CD4-positive, alpha-beta T cell treated with Interleukin-17A for 1 hour (primary cell): ENCODE data around the gene VPS54.
"Not testable (repeated sequence)": the region's sequence is repeated elsewhere in the genome, so short reads cannot be mapped to it uniquely, and the experiment has no call there.

ENCODE experiments used
- DNase-seq: peaks from one replicate; pipeline ENCODE4 v3.0.0-alpha.2; 2020

Gene VPS54

GRCh38 chr2:63866009-63866709, 153.1 kb downstream of the VPS54 start:
- peak; percentile 37 for DNase-seq

DNA sequence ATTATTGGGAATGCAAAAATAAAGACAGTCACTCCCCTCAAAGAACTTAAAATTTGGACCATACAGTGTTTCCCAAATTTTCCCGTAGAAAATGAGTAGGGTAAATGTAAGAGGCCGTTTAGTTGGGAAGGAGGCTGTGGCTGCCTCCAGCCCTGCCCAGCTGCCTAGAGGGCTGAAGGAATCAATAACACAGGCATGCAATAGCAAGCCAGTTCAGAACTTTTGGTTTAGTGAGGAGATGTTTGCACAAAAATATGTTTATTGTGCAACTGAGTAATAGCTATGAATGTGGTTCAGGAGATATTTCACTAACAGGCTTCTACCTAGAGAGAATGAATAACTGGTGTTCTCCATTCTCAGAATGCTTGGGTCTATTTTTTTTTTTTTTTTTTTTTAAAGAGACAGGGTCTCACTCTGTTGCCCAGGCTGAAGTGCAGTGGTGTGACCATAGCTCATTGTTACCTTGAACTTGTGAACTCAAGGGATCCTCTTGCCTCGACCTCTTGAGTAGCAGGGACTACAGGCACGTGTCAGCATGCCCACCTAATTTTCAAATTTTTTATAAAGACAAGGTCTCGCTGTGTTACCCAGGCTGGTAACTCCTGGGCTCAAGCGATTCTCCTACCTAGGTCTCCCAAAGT, 153.9 kb downstream of the VPS54 start:
- no peak for DNase-seq

DNA sequence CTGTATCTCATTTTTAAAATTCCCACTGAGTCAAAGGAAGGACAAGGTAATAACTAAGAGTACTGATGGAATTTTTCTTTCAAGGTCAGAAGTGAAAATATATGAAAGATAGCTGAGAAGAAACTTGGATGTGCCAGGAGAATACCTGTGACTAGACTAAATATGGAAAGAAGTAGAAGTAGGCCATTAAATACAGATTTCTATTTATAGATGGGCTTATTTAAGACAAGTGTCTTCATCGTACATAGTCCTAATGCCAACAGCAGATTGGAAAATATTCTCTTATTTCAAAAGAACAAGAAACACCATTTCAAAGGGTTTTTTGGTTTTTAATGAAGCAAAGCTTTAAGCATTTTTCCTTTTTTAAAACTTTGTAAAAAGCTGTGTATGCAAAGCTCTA, 155.5 kb downstream of the VPS54 start:
- DNase-seq, result no peak

DNA sequence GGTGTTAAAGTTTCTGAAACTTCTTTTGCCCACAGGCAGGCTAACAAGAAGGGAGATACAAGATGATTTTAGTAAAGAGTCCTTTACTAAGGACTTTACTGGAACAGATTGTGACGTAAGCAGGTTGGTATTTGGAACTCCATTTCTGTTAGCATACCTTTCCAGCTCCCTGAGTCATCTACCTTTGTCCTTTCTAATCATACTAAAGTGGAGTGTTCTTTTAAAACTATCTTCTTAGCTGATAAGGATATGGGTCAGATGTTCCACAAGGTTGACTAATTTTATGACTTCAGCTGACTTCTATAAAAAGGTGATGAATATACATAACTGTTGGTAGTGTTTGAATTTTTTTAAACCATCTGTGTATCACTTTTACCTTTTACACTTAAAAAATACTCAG, 156.4 kb downstream of the VPS54 start:
- no peak for DNase-seq

GRCh38 chr2:63861220-63861822, 157.9 kb downstream of the VPS54 start:
- peak; percentile 79 for DNase-seq

- DNase-seq, result no peak
Observed at GRCh38 chr2:63858291-63858690, 160.9 kb downstream of the VPS54 start.

GRCh38 chr2:63856303-63856603, 163.0 kb downstream of the VPS54 start:
- DNase-seq, result peak; percentile 82

DNA sequence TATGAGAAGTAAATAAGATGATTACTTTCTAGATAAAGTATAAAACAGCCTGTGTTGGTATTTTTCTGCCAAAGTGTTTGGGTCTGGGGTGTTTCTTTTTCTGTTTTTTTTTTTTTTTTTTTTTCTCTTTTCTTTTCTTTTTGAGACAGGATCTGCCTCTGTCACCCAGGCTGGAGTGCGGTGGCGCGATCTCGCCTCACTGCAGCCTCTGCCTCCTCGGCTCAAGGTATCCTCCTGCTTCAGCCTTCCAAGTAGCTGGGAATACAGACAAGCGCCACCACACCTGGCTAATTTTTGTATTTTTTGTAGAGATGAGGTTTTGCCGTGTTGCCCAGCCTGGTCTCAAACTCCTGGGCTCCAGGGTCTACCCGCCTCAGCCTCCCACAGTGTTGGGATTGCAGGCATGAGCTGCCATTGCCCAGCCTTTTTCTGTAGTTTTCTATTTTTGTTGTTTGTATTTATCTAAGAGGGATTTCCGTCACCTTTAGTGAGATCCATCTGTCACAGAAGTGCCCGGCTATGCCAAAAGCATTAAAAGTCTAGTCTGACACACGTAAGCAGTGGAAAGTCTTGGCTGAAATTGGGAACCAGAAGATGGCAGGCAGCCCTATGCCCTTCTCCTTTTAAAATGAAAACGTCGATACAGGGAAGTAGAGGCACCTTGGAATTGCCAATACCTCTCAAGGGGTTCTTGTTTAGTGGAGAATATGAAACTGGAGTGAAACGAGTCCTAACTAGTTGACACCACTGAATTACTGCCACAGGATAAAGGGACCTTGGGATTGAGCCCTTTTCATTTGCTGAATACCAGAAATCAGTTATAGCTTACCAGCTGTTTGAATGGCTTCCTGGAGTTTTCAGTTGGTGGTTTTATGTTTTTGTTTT, 163.6 kb downstream of the VPS54 start:
- no peak for DNase-seq

DNA sequence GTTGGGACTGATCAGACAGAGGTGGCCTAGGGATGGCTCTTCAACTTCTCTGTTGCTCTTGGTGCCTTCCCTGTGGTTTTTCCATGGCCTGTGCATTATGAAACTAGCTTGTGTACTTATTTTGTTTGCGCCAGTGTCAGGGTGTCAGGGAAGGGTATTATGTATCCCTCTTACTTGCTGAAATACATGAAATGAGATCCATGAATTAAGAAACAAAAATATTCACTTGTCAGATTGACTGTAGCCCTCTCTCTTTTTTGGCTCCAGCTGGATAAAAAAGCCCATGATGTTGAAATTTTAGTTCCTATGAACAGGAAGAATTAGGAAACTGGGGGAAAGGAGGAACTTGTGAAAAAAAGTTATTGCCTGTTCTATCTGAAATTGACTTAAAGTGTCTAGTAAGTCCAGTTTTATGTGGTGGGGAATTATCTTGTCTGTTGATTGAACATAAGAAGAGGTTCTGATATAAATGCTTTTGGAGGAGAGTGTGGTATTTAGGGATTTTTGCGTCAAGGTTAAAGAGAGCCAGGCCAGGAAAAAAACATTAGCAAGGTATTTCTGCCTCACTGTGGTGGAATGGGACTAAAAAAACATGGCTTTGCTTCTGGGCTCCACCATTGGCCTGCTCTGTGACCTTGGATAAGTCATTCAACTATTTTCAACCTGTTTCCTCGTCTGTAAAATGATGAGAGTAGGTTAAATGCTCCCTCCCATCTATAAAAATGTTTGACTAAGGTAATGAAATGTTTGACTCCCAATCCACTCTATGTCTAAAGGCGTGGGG, 165.5 kb downstream of the VPS54 start:
- DNase-seq, result no peak

GRCh38 chr2:63851691-63852311, 167.4 kb downstream of the VPS54 start:
- DNase-seq, result no peak

- DNase-seq, result peak; percentile 36
Observed at GRCh38 chr2:63850649-63851048, 168.6 kb downstream of the VPS54 start.

GRCh38 chr2:63850204-63850571, 169.0 kb downstream of the VPS54 start:
- no peak for DNase-seq

- DNase-seq, result no peak
Observed at GRCh38 chr2:63849381-63850203, 169.6 kb downstream of the VPS54 start.

GRCh38 chr2:63847571-63847970, 171.7 kb downstream of the VPS54 start:
- not testable (repeated sequence) for DNase-seq

DNA sequence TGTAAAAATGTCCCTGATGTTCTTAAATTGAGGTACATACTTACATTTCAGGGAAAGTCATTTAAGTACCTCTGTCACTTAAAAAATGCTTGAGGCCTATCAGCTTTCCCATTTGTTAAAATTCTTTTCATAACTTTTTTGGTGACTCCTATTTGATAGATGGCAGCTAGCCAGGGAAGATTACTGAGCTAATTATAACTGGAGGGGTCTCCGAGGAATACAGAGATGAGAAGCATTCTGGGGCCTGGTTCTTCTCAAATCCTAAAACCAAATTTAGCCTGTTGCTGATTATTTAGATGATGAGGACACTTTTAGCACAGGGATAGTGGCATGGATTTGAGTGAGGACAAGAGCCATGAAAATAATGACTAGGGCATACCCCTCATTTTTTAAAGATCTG, 172.7 kb downstream of the VPS54 start:
- DNase-seq, result no peak

GRCh38 chr2:63845866-63846265, 173.4 kb downstream of the VPS54 start:
- no peak for DNase-seq

DNA sequence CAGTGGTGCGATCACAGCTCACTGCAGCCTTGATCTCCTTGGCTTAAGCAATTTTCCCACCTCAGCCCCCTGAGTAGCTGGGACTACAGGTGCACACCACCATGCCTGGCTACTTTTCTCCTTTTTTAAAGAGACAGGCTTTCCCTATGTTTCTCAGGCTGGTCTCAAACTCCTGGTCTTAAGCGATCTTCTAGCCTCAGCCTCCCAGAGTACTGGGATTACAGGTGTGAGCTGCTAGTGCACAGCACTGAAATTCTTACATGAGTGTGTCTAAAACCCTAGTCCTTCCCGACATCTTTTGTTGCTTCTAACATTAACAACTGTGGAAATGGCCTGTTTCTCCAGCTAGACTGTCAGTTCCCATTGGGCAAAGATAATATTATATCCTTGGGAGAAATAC, 174.6 kb downstream of the VPS54 start:
- no peak for DNase-seq

- DNase-seq, result no peak
Observed at GRCh38 chr2:63843791-63844190, 175.4 kb downstream of the VPS54 start.

DNA sequence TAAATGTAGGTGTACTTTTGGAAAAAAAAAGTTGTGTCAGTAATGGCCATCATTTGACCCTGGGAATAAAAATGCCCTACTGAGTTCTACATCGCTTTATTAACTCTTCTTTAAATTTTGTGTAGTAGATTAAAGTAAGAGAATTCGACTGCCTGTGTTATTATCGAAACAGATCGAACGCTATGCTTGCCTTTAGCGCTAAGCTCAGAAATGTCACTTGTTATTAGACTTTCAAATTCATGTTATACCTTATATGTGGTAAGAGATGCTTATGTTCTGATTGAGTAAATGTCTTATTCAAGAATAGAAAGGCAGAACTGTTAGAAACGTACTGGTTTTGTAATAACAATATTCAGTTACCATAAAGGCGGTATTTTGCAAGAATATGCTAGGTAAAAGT, 176.1 kb downstream of the VPS54 start:
- no peak for DNase-seq

DNA sequence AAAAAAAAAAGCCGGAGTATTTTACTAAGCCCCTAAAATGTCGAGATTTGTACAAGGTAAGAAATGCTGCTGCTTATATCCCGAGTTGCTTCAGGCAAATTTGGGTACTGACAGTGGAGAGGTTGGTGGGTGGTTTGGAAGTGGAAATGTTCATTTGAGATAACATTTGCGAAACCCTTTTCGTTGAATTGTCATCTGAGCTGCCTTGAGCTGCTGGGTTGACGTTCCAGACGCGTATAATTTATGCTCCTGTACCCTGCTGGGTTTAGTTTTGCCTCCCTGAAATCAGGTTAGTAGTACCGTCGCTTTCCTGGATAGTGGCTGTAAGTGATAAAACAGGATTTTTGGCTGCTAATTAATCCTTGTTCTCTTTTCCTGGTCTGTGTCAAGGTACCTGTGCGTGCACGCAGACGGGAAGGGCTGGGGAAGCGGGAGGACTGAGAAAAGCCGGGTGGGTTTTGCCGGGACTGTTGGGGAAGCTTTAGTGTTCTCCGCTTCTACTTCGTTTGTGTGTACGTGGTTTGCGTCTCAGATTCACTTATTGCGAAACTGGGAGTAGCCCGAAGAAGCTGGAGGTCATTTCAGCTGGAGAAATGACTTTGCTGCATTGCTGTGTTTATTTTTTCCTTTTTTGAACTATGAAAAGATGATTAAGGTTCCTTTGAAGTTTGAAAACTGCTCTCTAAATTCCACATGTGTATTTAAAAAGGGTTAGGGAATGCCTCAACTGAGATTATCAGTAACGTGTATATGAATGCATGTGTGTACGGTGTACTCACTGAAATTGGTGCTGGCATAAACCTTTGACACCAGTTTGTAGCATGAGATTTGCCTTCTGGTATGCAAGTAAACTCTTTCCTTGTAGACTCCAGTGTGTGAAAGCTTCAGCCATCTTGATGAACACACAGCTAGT, 176.8 kb downstream of the VPS54 start:
- DNase-seq, result no peak
